ENCODE data around the gene BCL11B.

The BCL11B gene

DNA sequence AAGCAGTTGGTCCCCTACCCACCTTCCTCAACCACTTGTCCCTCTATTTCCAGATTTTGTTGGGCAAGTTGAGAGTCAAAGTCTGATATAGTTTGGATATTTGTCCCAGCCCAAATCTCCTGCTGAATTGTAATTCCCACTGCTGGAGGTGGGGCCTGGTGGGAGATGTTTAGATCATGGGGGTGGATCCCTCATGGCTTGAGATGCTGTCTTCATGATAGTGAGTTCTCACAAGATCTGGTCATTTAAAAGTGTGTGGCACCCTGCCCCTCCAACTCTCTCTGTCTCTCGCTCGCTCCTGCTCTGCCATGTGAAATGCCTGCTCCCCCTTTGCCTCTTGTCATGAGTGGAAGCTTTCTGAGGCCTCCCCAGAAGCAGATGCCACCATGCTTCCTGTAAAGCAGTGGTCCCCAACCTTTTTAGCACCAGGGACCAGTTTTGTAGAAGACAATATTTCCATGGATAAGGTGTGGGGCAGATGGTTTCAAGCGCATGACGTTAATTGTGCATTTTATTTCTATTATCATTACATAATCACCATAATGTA, 37.3 kb upstream of the BCL11B start:
- Mint-ChIP-seq H3K27me3 (peaks cover 40% of the 10 kb centered on the region), H3K4me3 (no peak overlapping the region), H3K9me3 (peaks cover 2% of the 10 kb centered on the region), H3K36me3 (no peaks in the 10 kb centered on the region), H3K27ac (peak overlapping the region; percentile 39), H3K4me1 (no peaks in the 10 kb centered on the region)
- DNase-seq: no peak
- CTCF ChIA-PET: interaction anchor here (1.2 kb wide), 1 partner anchor 11 kb away, joined by 3 read pairs; no protein-coding TSS in a partner anchor

DNA sequence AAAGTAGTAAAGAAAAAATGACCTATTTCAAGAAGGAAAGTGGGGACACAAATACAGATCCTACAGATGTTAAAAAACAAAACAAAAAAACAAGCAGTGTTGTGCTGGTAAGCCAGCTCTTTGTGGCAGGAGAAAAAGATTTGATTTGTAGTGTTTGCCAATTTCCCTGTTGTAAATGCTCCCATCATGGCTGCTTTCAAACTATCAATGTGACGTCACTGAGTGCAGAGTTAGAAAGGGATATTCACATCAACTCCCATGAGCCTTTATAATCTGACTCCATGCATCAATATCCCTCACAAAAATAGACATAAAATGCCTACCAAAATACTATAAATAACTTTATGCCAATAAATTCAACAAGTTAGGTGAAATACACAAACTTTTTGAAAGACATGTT, 32.2 kb upstream of the BCL11B start:
- CTCF ChIA-PET: interaction anchor here (1.2 kb wide), 1 partner anchor 16 kb away, joined by 4 read pairs; no protein-coding TSS in a partner anchor
- no peak for DNase-seq
- no peak overlapping the region for H3K4me3 Mint-ChIP-seq
- H3K36me3 Mint-ChIP-seq: no peaks in the 10 kb centered on the region
- H3K9me3 Mint-ChIP-seq: peaks cover 3% of the 10 kb centered on the region
- H3K27ac Mint-ChIP-seq: no peak overlapping the region
- peaks cover 25% of the 10 kb centered on the region for H3K27me3 Mint-ChIP-seq
- H3K4me1 Mint-ChIP-seq: no peaks in the 10 kb centered on the region

DNA sequence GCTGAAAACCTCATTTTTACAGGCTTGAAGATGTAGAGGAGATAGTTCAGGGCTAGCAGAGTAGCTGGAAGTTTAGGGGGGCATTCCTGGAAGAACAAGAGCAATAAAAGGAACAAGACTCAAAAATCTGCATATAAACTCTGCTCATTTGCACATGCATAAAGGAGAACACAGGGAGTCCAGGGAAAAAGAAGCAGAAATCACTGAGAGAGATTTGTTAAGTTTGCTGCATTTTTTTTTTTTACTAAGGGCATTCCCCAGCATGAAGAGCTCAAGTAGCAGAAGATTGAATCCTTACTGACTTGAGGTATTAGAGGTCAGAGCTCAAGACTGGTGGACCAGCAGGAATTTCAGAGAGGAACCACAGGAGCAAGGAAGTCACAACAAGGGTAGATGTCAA, 28.2 kb upstream of the BCL11B start:
- CTCF ChIA-PET: no interaction called here
- no peak overlapping the region for H3K4me3 Mint-ChIP-seq
- no peak for DNase-seq
- H3K27me3 Mint-ChIP-seq: peaks cover 35% of the 10 kb centered on the region
- no peaks in the 10 kb centered on the region for H3K4me1 Mint-ChIP-seq
- no peaks in the 10 kb centered on the region for H3K36me3 Mint-ChIP-seq
- no peak overlapping the region for H3K27ac Mint-ChIP-seq
- peaks cover 8% of the 10 kb centered on the region for H3K9me3 Mint-ChIP-seq

DNA sequence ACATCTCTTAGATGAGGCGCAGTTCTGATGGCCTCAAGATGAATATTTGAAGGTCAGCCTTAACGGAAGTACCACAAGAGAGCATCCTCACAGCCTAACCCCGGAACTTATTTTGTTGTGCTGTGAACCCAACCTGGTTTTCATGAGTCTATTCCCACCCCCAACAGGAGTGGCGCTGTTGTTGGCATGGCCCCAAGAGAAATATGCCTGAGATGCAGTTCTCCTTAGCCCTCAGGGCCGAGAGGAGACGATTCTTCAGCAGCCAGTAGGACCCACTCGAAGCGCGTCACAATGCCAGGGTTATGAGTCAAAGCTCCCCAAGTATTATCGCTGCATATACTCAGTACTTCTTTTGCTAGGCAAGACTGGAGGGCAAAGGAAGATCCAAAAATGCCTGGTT, 24.5 kb upstream of the BCL11B start:
- Mint-ChIP-seq H3K27me3 (peaks cover 28% of the 10 kb centered on the region), H3K27ac (no peak overlapping the region)
- DNase-seq: no peak

DNA sequence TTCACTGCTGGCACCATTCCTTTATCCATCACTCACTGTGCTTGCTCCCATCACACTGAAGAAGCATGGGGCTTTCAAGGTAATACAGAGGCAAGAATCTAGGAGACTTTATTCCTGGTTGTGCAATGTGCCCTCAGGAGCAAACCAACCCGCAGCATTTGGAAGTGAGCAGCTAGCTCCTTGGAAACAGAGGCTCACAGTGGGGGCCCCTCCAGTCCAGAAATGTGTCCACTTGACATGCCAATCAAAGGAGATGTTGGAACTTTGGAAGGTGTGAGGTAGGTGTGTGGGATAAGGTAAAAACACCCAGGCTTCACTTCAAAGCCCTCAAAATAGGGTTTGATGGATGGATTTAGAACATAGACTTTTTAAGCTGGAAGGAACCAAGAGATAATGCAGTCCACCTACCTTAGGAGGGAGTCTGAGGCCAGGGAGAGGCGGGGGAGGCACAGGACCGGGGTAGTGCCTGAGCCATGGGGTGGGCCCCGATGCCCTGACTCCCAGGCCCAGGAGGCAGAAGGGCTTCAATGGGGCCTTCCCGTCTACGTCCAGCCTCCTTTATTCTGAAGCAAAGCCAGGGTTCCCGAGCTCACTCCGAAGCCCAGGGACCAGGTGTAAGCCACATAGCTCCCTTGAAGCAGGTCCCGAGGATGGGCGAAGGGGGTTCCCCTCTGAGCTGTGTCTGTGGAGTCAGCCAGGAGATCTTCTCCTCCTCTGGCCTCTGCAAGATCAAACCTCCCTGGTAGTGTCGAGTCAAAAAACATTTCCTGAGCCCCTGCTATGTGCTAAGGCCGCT, 17.6 kb upstream of the BCL11B start:
- no peak for DNase-seq
- H3K4me3 Mint-ChIP-seq: no peak overlapping the region
- no peak overlapping the region for H3K27ac Mint-ChIP-seq
- CTCF ChIA-PET: no interaction called here
- H3K36me3 Mint-ChIP-seq: no peaks in the 10 kb centered on the region
- H3K27me3 Mint-ChIP-seq: peaks cover 4% of the 10 kb centered on the region
- H3K9me3 Mint-ChIP-seq: no peaks in the 10 kb centered on the region
- peaks cover 15% of the 10 kb centered on the region for H3K4me1 Mint-ChIP-seq

More for the DNA sequence above, 24.5 kb upstream of the BCL11B start:
- peaks cover 8% of the 10 kb centered on the region for H3K9me3 Mint-ChIP-seq
- H3K4me3 Mint-ChIP-seq: no peak overlapping the region
- CTCF ChIA-PET: no interaction called here
- H3K4me1 Mint-ChIP-seq: no peaks in the 10 kb centered on the region
- H3K36me3 Mint-ChIP-seq: no peaks in the 10 kb centered on the region

DNA sequence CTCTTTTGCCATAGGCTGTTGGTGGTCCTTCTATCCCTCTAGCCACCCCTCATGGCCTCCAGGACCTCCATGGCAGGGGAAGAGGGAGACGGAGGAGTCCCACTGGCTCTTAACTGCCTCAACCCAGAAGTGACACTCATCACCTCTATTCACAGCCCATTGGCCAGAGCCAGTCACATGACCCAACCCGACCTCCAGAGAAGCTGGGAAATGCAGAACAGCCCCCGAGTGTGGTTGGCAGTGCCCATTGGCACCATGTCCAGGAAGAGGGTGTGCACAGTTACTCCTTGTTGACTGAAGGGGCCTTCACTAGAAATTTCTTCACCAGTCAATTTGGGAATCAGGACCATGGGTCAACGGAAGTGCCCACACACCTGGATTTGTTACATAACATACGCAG, 17.0 kb upstream of the BCL11B start:
- CTCF ChIA-PET: no interaction called here
- Mint-ChIP-seq H3K36me3 (no peaks in the 10 kb centered on the region), H3K27me3 (peaks cover 8% of the 10 kb centered on the region), H3K27ac (no peak overlapping the region), H3K4me1 (peaks cover 15% of the 10 kb centered on the region), H3K9me3 (no peaks in the 10 kb centered on the region), H3K4me3 (no peak overlapping the region)
- no peak for DNase-seq

DNA sequence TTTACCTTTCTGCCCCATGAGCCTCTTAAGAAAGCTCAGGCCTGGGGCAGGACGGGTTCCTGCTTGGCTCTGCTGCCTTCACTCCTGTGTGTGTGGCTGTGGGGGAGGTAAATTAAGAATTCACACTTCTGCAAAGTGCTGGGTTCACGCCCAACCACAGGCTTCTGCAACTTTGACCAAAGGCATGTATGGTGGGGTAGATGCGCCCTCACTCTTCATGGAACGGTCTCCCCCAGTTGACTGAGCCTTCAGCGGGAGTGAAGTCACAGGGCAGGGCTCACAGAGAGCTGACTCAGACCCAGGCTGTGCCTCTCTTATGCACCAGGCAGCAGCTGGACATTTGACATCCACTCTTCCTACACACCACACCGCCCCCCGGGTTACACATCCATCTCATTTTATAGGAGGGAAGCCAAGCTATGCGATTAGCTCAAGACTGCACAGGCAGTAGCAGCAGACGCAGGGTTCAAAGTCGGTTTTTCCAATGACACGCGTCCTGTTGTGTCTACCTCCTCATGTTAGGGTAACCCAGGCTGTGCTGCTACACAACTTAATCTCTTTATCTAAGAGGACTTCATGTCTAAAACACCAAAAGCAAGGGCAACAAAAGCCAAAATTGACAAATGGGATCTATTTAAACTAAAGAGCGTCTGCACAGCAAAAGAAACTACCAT, 15.4 kb upstream of the BCL11B start:
- no peaks in the 10 kb centered on the region for H3K9me3 Mint-ChIP-seq
- CTCF ChIA-PET: no interaction called here
- no peak for DNase-seq
- peak overlapping the region; percentile 69 for H3K27ac Mint-ChIP-seq
- peaks cover 16% of the 10 kb centered on the region for H3K27me3 Mint-ChIP-seq
- H3K4me3 Mint-ChIP-seq: peak overlapping the region; percentile 45
- H3K36me3 Mint-ChIP-seq: no peaks in the 10 kb centered on the region
- H3K4me1 Mint-ChIP-seq: peaks cover 15% of the 10 kb centered on the region

DNA sequence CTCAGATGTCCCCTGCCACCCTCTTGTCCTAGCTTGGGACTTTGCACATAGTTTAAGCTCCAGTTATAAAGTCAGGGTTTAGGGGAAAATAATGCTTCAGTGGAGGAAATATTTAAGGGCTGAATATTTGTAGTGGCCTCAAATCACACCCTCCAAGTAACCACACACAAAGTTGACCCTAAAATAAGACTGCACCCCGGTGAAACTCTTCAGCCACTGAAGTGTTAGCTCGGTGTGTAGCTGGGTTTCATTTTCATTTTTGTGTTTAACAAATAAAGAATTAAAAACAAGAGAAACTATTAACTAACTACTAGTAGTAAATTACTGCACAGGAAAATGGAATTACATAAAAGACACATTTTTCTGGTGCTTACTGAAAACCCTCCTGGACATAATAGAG, 14.8 kb upstream of the BCL11B start:
- H3K4me3 Mint-ChIP-seq: peak overlapping the region; percentile 45
- peak overlapping the region; percentile 69 for H3K27ac Mint-ChIP-seq
- no peaks in the 10 kb centered on the region for H3K9me3 Mint-ChIP-seq
- H3K36me3 Mint-ChIP-seq: no peaks in the 10 kb centered on the region
- no peak for DNase-seq
- CTCF ChIA-PET: no interaction called here
- H3K27me3 Mint-ChIP-seq: peaks cover 17% of the 10 kb centered on the region
- peaks cover 15% of the 10 kb centered on the region for H3K4me1 Mint-ChIP-seq

DNA sequence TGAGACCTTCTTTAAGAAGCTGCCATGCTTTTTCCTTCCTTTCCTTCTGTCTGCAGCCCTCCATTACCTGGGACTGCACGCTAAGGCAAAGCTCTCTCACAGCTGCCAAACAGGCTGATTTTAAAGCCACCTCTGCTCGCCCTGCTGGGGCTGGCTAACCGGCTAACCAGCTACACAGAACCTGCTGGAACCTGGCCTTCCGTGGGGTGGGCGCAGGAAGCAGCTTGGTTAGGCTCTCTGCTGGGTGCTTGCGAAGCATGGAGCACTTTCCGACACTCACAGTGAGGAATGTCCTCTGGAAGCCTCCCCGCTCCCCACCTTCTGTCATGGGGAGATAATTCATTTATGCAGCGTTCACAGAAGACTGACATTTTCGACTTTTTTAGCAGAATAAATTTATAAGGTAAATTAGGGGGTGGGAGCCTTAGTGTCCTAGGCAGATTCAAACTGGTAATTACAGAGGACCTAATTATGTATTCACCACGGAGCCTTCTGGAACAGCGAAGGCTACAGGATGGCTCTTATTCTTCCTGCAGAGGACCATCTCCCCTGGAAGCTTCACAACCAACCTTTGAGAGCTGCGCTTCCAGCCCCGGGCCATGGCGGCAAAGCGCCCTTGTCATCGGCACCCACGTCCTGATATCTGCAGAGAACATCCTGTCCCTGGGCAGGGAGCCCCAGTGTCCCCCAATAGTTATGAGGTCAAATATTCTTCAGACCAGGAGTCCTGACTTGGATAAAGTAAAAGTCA, 12.4 kb upstream of the BCL11B start:
- H3K27ac Mint-ChIP-seq: no peak overlapping the region
- peaks cover 24% of the 10 kb centered on the region for H3K4me1 Mint-ChIP-seq
- no peak for DNase-seq
- CTCF ChIA-PET: no interaction called here
- H3K9me3 Mint-ChIP-seq: no peaks in the 10 kb centered on the region
- H3K27me3 Mint-ChIP-seq: peaks cover 25% of the 10 kb centered on the region
- no peak overlapping the region for H3K4me3 Mint-ChIP-seq
- H3K36me3 Mint-ChIP-seq: no peaks in the 10 kb centered on the region

DNA sequence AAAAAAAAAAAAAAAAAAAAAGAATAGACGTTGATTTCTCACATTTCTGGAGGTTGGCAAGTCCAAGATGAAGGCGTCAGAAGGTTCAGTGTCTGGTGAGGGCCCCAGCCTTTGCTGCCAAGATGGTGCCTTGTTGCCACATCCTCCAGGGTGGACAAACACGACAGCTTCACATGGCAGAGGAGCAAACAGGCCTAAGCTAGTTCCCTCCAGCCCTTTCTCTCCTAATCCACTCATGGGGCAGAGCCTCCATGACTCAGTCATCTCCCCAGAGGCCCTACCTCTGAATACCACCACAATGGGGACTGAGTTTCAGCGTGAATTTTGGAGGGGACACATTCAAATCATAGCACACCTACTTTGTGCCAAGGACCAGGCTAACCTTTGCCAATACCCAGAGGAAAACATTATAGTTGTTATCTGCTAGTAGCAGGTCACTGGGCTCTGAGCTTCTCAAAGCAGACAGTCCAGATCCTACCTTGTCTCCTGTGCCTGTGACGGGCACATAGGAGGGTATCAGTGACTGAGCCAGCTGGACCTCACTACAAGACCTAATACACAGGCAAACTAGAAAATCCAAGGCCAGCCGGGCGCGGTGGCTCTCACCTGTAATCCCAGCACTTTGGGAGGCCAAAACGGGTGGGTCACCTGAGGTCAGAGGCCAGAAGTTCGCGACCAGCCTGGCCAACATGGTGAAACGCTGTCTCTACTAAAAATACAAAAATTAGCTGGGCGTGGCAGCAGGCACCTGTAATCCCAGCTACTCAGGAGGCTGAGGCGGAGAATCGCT, 10.5 kb upstream of the BCL11B start:
- Mint-ChIP-seq H3K36me3 (no peaks in the 10 kb centered on the region), H3K9me3 (no peaks in the 10 kb centered on the region), H3K4me1 (peaks cover 31% of the 10 kb centered on the region), H3K27ac (no peak overlapping the region), H3K4me3 (no peak overlapping the region), H3K27me3 (peaks cover 39% of the 10 kb centered on the region)
- no peak for DNase-seq
- CTCF ChIA-PET: no interaction called here

DNA sequence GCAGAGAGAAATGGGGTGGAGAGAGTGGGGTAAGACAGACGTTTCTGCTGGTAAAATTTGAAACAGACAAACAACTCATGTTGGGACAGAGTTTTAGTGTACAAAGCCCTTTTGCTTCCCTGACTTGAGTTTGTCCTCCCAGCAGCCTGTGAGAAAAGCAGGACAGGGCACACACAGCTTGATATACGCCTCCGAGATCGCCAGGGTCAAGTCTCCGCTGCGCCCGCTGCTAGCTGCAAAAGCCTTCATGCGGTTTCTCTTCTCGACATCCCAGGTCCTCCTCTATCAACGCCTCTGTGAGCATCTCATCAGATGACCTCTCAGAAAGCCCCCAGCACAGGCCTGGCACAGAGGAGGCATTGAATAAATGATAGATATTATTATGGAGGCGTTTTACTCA, 9.4 kb upstream of the BCL11B start:
- CTCF ChIA-PET: no interaction called here
- no peak overlapping the region for H3K4me3 Mint-ChIP-seq

DNA sequence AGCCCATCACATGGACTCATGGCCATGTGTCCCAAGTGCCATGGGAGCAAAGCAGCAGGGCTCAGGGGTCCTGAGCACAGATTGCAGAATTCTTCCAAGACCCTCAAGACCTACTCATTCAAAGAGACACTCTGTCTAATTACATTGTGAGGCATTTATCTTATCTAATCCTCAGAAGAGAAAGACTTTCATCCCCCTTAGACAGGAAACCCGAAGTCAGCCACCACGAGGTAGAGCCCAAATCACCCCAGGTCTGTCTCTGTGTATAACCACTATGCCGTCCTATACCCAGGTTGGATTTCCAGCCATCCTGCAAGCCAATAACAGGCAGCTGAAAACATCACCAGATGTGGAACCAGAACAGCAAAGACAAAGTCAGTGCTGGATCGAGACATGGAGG, 8.9 kb upstream of the BCL11B start:
- CTCF ChIA-PET: no interaction called here
- no peak overlapping the region for H3K27ac Mint-ChIP-seq

More for the DNA sequence above, 9.4 kb upstream of the BCL11B start:
- H3K9me3 Mint-ChIP-seq: no peaks in the 10 kb centered on the region
- peaks cover 28% of the 10 kb centered on the region for H3K4me1 Mint-ChIP-seq
- no peaks in the 10 kb centered on the region for H3K36me3 Mint-ChIP-seq
- H3K27me3 Mint-ChIP-seq: peaks cover 46% of the 10 kb centered on the region
- H3K27ac Mint-ChIP-seq: no peak overlapping the region
- no peak for DNase-seq

DNA sequence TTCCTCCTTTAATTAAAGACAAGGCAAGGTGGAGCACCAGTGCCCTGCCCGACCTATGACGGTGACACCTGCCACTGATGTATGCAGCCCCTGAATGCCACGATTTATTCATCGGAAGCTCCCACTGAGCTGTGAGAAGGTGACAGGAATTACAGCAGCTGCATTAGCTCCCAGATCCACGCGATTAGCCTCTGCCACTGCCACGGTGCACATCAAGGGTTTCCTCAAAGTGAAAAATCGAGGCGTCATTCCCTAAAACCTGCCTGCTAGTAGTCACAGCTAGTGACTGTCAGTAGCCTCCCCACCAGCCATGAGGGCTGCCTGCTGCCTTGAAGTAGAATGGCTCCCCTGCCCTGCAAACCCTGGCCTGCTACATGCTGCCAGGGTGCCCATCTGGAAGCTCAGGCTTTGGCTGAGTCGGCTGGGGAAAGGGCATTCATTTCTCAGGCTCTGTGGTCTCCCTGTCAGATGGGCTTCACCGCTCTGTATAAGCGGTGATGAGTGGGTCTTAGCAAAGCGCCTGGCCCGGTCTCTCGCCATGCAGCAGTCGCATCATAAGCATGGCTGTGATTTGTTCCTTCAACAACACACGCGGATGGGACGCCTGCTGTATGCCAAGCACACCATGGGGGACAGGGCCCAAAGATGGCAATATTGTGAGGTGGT, 8.2 kb upstream of the BCL11B start:
- CTCF ChIA-PET: no interaction called here

More for the DNA sequence above, 8.9 kb upstream of the BCL11B start:
- H3K4me3 Mint-ChIP-seq: no peak overlapping the region
- H3K27me3 Mint-ChIP-seq: peaks cover 52% of the 10 kb centered on the region
- peaks cover 30% of the 10 kb centered on the region for H3K4me1 Mint-ChIP-seq
- no peaks in the 10 kb centered on the region for H3K9me3 Mint-ChIP-seq
- no peaks in the 10 kb centered on the region for H3K36me3 Mint-ChIP-seq
- no peak for DNase-seq

More for the DNA sequence above, 8.2 kb upstream of the BCL11B start:
- Mint-ChIP-seq H3K9me3 (no peaks in the 10 kb centered on the region), H3K27me3 (peaks cover 56% of the 10 kb centered on the region), H3K4me1 (peaks cover 34% of the 10 kb centered on the region), H3K36me3 (no peaks in the 10 kb centered on the region), H3K27ac (no peak overlapping the region), H3K4me3 (no peak overlapping the region)
- no peak for DNase-seq

Data from activated naive CD4-positive, alpha-beta T cell treated with anti-CD3 and anti-CD28 coated beads, Interleukin-2, amount 10 ng/mL, durations not matched to agents 7 days and 5 days (primary cell).